Right renal pelvis (tissue), 4 donors: Measurements from ENCODE around the gene TCERG1L. TPM values are rescaled to one million over a fixed set of nuclear protein-coding genes. Genes with fewer than 3 reads are reported as not detected.
"Not testable (repeated sequence)": the region's sequence is repeated elsewhere in the genome, so short reads cannot be mapped to it uniquely, and the experiment has no call there.

Experiments used
- DNase-seq, 4 donors: peaks; one replicate each; pipeline ENCODE4 v3.0.0-alpha.2; 2013; ENCODE audit warnings: low read depth in 4 of 4, low spot score in 3 of 4, missing footprints in 1 of 4
- polyA plus RNA-seq, 4 donors: library from polyadenylated mRNA; unstranded; fragments of 120-200 nt; gene quantifications; one replicate each; pipeline ENCODE4 v1.2.1, GENCODE V29; 2013; ENCODE audit not compliant: insufficient read length in 4 of 4

Gene TCERG1L
- polyA plus RNA-seq, 4 donors = 1.4 to 2.1 (median 1.8) TPM

GRCh38 chr10:131115801-131116200, 195.7 kb downstream of the TCERG1L start:
- no peak for DNase-seq

GRCh38 chr10:131115321-131115720, 196.2 kb downstream of the TCERG1L start:
- DNase-seq = no peak

- DNase-seq = no peak
Measured at GRCh38 chr10:131114846-131115245, 196.7 kb downstream of the TCERG1L start.

GRCh38 chr10:131113709-131114291, 197.7 kb downstream of the TCERG1L start:
- no peak for DNase-seq

GRCh38 chr10:131113165-131113564, 198.4 kb downstream of the TCERG1L start:
- no peak for DNase-seq

GRCh38 chr10:131112691-131113090, 198.8 kb downstream of the TCERG1L start:
- DNase-seq = no peak

GRCh38 chr10:131111471-131112080, 199.9 kb downstream of the TCERG1L start:
- no peak for DNase-seq

GRCh38 chr10:131111007-131111406, 200.5 kb downstream of the TCERG1L start:
- DNase-seq = no peak

GRCh38 chr10:131110241-131110783, 201.2 kb downstream of the TCERG1L start:
- DNase-seq = no peak

- no peak for DNase-seq
Measured at GRCh38 chr10:131109726-131110125, 201.8 kb downstream of the TCERG1L start.

- no peak for DNase-seq
Measured at GRCh38 chr10:131109291-131109690, 202.2 kb downstream of the TCERG1L start.

- DNase-seq = no peak
Measured at GRCh38 chr10:131107970-131108369, 203.6 kb downstream of the TCERG1L start.

GRCh38 chr10:131102676-131103075, 208.8 kb downstream of the TCERG1L start:
- no peak for DNase-seq

GRCh38 chr10:131102147-131102546, 209.4 kb downstream of the TCERG1L start:
- no peak for DNase-seq

- not testable (repeated sequence) for DNase-seq
Measured at GRCh38 chr10:131100418-131101410, 210.8 kb downstream of the TCERG1L start.

GRCh38 chr10:131099028-131099726, 212.3 kb downstream of the TCERG1L start:
- no peak for DNase-seq

GRCh38 chr10:131098416-131098952, 213.0 kb downstream of the TCERG1L start:
- no peak for DNase-seq

- no peak for DNase-seq
Measured at GRCh38 chr10:131096031-131096430, 215.5 kb downstream of the TCERG1L start.

GRCh38 chr10:131095313-131095580, 216.3 kb downstream of the TCERG1L start:
- DNase-seq = no peak

- DNase-seq = no peak
Measured at GRCh38 chr10:131094527-131095312, 216.8 kb downstream of the TCERG1L start.
